Esophagus muscularis mucosa (tissue), 3 donors: Measurements from ENCODE around the gene HSDL1.

ENCODE experiments used
- CTCF ChIP-seq, 3 experiments: fragments of 200-600 bp in 2 of 3; fragments of 450-650 bp in 1 of 3; sonication (generic) in 2 of 3; IDR thresholded peaks; one replicate each; pipeline ENCODE4 v1.5.1; 2017 to 2019; ENCODE audit warnings: antibody characterized with exemption in 3 of 3, mild to moderate bottlenecking in 2 of 3, moderate library complexity in 1 of 3
- POLR2AphosphoS5 ChIP-seq, 2 donors: sonication (generic); formaldehyde crosslinking; IDR thresholded peaks; one replicate each; pipeline ENCODE4 v1.6.1; 2017; ENCODE audit warnings: antibody characterized with exemption in 2 of 2

- TF ChIP-seq POLR2AphosphoS5 (IDR thresholded peaks at IDR 0.05) (no peak), CTCF (IDR thresholded peaks at IDR 0.05) (no peak)
Observed at GRCh38 chr16:84194018-84194417, 49.0 kb upstream of the HSDL1 start.
